ENCODE results near the gene ZNF780A. TPM values are rescaled to one million over a fixed set of nuclear protein-coding genes. Genes with fewer than 3 reads are reported as not detected.
A peak's percentile ranks its signal among the peaks of the same experiment; 100 is the strongest.

The ZNF780A gene
- 10 to 100 TPM in 3 of 4 donors, 1 to 10 TPM in 1; 9.4 to 22.1 (median 15.5) TPM for total RNA-seq

DNA sequence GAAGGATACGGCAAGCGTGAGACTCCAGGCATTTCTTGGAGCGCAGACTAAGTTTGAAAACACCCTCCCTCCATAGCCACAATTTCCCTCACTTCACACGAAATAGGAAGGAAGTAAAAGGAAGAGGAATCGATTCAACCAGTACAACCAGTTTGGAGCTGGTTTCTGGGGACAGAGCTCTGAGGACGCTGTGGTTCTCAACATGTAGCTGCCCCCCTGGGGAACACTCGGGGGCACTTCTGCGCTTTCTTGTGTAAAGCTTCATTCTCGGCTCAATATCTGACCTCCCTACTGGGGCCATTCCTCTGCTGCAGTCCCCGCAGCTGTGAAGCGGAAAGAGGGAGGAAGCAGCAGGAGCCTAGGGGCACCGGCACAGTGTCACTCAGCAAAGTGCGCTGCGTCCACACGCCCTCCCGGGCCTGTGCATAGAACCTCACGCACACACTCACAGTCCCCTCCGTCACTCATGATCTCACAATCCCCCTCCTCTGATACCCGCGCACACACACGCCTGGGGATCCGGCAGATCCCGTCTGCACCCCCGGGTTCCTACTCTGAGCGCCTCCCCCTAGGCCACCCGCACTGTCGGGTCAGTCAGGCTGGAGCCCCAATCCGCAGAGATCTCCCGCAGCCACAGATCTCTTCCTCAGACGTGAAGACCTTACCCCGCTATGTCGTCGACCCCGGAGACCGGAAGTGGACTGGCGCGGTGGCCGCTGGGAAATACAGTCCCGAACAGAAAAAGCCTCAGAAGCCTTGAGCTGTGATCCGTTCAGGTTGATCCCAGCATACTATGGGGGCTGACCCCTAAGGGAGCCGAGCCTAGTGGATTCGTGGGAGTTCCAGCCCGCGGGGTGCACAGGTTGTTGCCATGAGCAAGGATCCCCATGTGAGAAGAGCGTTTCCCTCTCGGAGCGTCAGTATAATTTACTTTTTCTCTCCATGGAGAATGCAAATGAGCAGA, at the start of gene ZNF780A:
Gene ZNF780A, minus strand, starts transcription at position 703 of the 964 bp plus-strand sequence. CDS start 6,190 bp downstream, outside the sequence.
- Histone ChIP-seq H3K4me1 (peaks cover 0 to 26% (median 2%) of the 10 kb centered on the region in 3 donors), H3K9me3 (no peaks in the 10 kb centered on the region), H3K27ac (peak within 1 kb of the TSS; percentile 87 to 97 (median 94)), H3K4me3 (peak within 1 kb of the TSS; percentile 72 to 97), H3K36me3 (no peaks in the 10 kb centered on the region), H3K27me3 (peaks cover 9% of the 10 kb centered on the region)
- 0% methylated on average over 12 to 19 of the region's 47 CpGs for WGBS, 2 donors (ENCODE audit: low coverage in 1 of 2)
- peak; percentile 93 for ATAC-seq
- TF ChIP-seq, protein P1, sequence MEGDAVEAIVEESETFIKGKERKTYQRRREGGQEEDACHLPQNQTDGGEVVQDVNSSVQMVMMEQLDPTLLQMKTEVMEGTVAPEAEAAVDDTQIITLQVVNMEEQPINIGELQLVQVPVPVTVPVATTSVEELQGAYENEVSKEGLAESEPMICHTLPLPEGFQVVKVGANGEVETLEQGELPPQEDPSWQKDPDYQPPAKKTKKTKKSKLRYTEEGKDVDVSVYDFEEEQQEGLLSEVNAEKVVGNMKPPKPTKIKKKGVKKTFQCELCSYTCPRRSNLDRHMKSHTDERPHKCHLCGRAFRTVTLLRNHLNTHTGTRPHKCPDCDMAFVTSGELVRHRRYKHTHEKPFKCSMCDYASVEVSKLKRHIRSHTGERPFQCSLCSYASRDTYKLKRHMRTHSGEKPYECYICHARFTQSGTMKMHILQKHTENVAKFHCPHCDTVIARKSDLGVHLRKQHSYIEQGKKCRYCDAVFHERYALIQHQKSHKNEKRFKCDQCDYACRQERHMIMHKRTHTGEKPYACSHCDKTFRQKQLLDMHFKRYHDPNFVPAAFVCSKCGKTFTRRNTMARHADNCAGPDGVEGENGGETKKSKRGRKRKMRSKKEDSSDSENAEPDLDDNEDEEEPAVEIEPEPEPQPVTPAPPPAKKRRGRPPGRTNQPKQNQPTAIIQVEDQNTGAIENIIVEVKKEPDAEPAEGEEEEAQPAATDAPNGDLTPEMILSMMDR (IDR thresholded peaks at IDR 0.05): no peak
- TF ChIP-seq POLR2A (IDR thresholded peaks at IDR 0.05) (peak; percentile 34 to 42), POLR2AphosphoS5 (IDR thresholded peaks at IDR 0.05) (peak; percentile 33), EP300 (IDR thresholded peaks at IDR 0.05) (no peak)

DNA sequence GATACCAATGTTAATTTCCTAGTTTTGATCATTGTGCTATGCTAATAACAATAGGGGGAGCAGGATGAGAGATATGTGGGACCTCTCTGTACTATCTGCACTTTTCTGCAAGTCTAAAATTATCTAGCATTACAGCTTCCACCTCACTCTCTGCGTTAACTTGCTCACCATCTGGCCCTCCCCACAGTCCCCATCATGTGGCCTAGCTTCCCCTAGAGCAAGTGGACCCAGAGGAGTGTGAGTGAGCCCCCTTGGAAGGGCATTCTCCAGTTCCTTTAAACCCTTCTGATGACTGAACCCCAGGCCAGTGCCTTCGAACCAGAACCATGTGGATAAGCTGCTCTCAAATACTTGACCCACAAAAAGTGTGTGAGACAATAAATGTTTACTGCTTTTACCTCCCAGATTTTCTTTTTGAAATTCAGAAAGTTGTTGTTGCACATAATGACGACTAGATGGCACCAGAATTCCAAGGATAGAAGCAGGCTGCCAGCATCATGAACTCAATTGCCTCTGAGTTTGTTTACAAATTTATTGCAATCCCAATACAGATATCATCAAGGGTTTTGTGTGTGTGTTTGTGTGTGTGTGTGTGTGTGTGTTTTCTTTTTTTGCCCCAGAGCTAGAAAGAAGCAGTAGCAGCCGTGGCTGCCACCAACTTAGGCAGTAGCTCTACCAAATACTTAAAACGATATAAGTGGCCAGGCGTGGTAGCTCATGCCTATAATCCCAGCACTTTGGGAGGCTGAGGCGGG, 49.0 kb upstream of the ZNF780A start:
- Histone ChIP-seq H3K9me3 (no peaks in the 10 kb centered on the region), H3K27me3 (peaks cover 34% of the 10 kb centered on the region), H3K4me1 (no peaks in the 10 kb centered on the region), H3K36me3 (no peaks in the 10 kb centered on the region), H3K27ac (no peak overlapping the region), H3K4me3 (no peak overlapping the region)
- WGBS, 2 donors (ENCODE audit: low coverage in 1 of 2): 22 to 24% methylated on average over 4 to 7 of the region's 7 CpGs
- no peak for TF ChIP-seq POLR2AphosphoS5 (IDR thresholded peaks at IDR 0.05)
- TF ChIP-seq, protein P1 (IDR thresholded peaks at IDR 0.05): peak; percentile 43 to 73 (median 69)
- no peak for ATAC-seq

GRCh38 chr19:40136818-40137217, 46.1 kb upstream of the ZNF780A start:
- Histone ChIP-seq H3K27me3 (peaks cover 56% of the 10 kb centered on the region), H3K27ac (no peak overlapping the region), H3K4me3 (no peak overlapping the region), H3K36me3 (no peaks in the 10 kb centered on the region), H3K9me3 (no peaks in the 10 kb centered on the region), H3K4me1 (no peaks in the 10 kb centered on the region)
- 78 to 80% methylated on average over 4 of the region's 5 CpGs for WGBS, 2 donors (ENCODE audit: low coverage in 1 of 2)
- ATAC-seq: no peak
- TF ChIP-seq POLR2AphosphoS5 (IDR thresholded peaks at IDR 0.05) (no peak), POLR2A (IDR thresholded peaks at IDR 0.05) (no peak), EP300 (IDR thresholded peaks at IDR 0.05) (no peak)
- TF ChIP-seq, protein P1 (IDR thresholded peaks at IDR 0.05): no peak

- TF ChIP-seq POLR2A (IDR thresholded peaks at IDR 0.05): no peak
- TF ChIP-seq, protein P1 (IDR thresholded peaks at IDR 0.05): no peak
- ATAC-seq: no peak
- Histone ChIP-seq H3K4me3 (no peak overlapping the region), H3K9me3 (peaks cover 0 to 6% (median 0%) of the 10 kb centered on the region in 3 donors), H3K36me3 (no peaks in the 10 kb centered on the region), H3K27me3 (peaks cover 55% of the 10 kb centered on the region), H3K27ac (no peak overlapping the region), H3K4me1 (no peaks in the 10 kb centered on the region)
Measured at GRCh38 chr19:40134866-40135265, 44.1 kb upstream of the ZNF780A start.

Data from gastroesophageal sphincter (tissue), 4 donors.